ENCODE results near the gene PMIS2. TPM values are rescaled to one million over a fixed set of nuclear protein-coding genes. Genes with fewer than 3 reads are reported as not detected.

PMIS2 gene
- total and polyA plus RNA-seq, 2 of the 8 experiments (the other 6 are each of a cell fraction or from before 2014, with no cell fraction given), result not detected

- TF ChIP-seq CHD7 (IDR thresholded peaks at IDR 0.05; ENCODE audit: insufficient replicate concordance, low read length) (no peak), TCF12 (IDR thresholded peaks at IDR 0.05; ENCODE audit: low read depth, low read length) (no peak), FOSL1 (IDR thresholded peaks at IDR 0.05; ENCODE audit: insufficient read depth, low read depth, low read length) (no peak), EP300 (IDR thresholded peaks at IDR 0.05; ENCODE audit: borderline replicate concordance in 1 of 2, low read depth in 2 of 2, low read length in 2 of 2) (no peak), CREB1 (IDR thresholded peaks at IDR 0.05) (no peak), MAFK (IDR thresholded peaks at IDR 0.05; ENCODE audit: low read depth, low read length) (no peak), ASH2L (IDR thresholded peaks at IDR 0.05; ENCODE audit: low read length) (no peak), SIRT6 (IDR thresholded peaks at IDR 0.05; ENCODE audit: low read length) (no peak), SUZ12 (IDR thresholded peaks at IDR 0.05; ENCODE audit: low read length) (no peak), CBX5 (IDR thresholded peaks at IDR 0.05; ENCODE audit: low read depth, low read length) (no peak), HDAC6 (IDR thresholded peaks at IDR 0.05; ENCODE audit: low read depth, low read length) (no peak), CTBP2 (IDR thresholded peaks at IDR 0.05; ENCODE audit: borderline replicate concordance, insufficient read depth, insufficient read length, low read length) (no peak)
Observed at GRCh38 chr19:35620001-35620400, 34.0 kb downstream of the PMIS2 start (continued).
